Measurements from ENCODE around the gene C10orf71.

DNA sequence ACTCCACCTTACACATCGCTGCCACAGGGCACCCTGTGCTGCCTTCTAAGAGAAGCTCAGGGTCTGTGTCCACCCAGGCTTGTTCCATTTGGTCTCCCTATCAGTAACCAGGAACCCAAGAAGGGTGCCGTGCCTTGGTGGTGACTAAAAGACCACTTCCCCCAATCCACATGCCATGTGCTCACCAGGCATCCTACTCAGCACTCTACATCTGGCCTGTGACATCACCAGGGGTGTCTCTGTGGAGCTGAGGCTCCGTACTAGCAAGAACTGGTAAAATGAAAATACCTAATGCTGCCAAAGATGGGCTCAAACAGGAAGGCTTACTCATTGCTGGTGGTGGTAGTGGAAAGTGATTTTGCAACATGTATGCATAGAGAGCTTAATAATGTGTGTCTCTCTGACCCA is 19.0 kb upstream of the C10orf71 start:
- TF ChIP-seq POLR2A (IDR thresholded peaks at IDR 0.05) = no peak
- TF ChIP-seq, protein P1, sequence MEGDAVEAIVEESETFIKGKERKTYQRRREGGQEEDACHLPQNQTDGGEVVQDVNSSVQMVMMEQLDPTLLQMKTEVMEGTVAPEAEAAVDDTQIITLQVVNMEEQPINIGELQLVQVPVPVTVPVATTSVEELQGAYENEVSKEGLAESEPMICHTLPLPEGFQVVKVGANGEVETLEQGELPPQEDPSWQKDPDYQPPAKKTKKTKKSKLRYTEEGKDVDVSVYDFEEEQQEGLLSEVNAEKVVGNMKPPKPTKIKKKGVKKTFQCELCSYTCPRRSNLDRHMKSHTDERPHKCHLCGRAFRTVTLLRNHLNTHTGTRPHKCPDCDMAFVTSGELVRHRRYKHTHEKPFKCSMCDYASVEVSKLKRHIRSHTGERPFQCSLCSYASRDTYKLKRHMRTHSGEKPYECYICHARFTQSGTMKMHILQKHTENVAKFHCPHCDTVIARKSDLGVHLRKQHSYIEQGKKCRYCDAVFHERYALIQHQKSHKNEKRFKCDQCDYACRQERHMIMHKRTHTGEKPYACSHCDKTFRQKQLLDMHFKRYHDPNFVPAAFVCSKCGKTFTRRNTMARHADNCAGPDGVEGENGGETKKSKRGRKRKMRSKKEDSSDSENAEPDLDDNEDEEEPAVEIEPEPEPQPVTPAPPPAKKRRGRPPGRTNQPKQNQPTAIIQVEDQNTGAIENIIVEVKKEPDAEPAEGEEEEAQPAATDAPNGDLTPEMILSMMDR (IDR thresholded peaks at IDR 0.05) = no peak

Measured in heart left ventricle (tissue), 13 donors.